Peyer's patch (tissue), 4 donors: Measurements from ENCODE around the gene NLRP11.

Experiments used
- POLR2A ChIP-seq, 2 donors: fragments of 450-650 bp; IDR thresholded peaks; one replicate each; pipeline ENCODE4 v1.5.1; 2017; ENCODE audit warnings: antibody characterized with exemption in 2 of 2, mild to moderate bottlenecking in 2 of 2, moderate library complexity in 2 of 2
- TF ChIP-seq, protein P1 (sequence below), 6 experiments: fragments of 450-650 bp in 4 of 6; fragments of 200-600 bp in 2 of 6; sonication (generic) in 1 of 6; IDR thresholded peaks; one replicate each; pipeline ENCODE4 v1.5.1; 2017 to 2019; ENCODE audit warnings: antibody characterized with exemption in 6 of 6, mild to moderate bottlenecking in 3 of 6, moderate library complexity in 1 of 6

DNA sequence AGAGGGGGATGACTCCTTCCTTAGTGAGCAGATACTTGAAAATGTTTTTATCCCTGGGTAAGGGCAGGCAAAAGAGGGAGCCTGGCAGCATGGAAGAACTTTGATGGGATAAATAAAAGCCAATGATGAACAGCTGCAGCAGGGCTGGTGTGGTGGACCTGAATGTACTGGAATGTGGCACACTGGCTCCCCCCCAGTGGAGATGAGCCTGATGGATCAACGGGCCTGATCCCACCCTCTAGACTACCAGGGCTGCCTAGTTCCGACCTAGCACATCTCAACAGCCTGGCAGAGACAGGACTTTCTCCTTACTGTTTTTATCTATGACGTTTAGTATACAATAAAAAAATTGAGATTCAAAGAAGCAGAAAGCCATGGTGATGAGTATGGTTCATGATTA lies 20.5 kb downstream of the NLRP11 start:
- TF ChIP-seq, protein P1, sequence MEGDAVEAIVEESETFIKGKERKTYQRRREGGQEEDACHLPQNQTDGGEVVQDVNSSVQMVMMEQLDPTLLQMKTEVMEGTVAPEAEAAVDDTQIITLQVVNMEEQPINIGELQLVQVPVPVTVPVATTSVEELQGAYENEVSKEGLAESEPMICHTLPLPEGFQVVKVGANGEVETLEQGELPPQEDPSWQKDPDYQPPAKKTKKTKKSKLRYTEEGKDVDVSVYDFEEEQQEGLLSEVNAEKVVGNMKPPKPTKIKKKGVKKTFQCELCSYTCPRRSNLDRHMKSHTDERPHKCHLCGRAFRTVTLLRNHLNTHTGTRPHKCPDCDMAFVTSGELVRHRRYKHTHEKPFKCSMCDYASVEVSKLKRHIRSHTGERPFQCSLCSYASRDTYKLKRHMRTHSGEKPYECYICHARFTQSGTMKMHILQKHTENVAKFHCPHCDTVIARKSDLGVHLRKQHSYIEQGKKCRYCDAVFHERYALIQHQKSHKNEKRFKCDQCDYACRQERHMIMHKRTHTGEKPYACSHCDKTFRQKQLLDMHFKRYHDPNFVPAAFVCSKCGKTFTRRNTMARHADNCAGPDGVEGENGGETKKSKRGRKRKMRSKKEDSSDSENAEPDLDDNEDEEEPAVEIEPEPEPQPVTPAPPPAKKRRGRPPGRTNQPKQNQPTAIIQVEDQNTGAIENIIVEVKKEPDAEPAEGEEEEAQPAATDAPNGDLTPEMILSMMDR (IDR thresholded peaks at IDR 0.05): no peak
- no peak for TF ChIP-seq POLR2A (IDR thresholded peaks at IDR 0.05)
